SJCRH30 (cell line): ENCODE measurements around the gene MRNIP. TPM values are rescaled to one million over a fixed set of nuclear protein-coding genes. Genes with fewer than 3 reads are reported as not detected.

ENCODE experiments used
- DNase-seq, 2 experiments: peaks; one replicate each; pipeline ENCODE4 v3.0.0-alpha.2; 2015 to 2020
- H3K27ac ChIP-seq: fragments of 250-450 bp; sonication (Bioruptor Pico); 2 replicates; pipeline ENCODE4 v1.5.1; 2020; ENCODE audit warnings: mild to moderate bottlenecking, moderate library complexity
- H3K27me3 ChIP-seq: fragments of 250-450 bp; sonication (Bioruptor Pico); 2 replicates; pipeline ENCODE4 v1.5.1; 2020; ENCODE audit warnings: mild to moderate bottlenecking, moderate library complexity
- H3K36me3 ChIP-seq: fragments of 250-450 bp; sonication (Bioruptor Pico); 2 replicates; pipeline ENCODE4 v1.5.1; 2020; ENCODE audit warnings: mild to moderate bottlenecking, moderate library complexity
- H3K4me1 ChIP-seq: fragments of 250-450 bp; sonication (Bioruptor Pico); 2 replicates; pipeline ENCODE4 v1.5.1; 2020; ENCODE audit warnings: mild to moderate bottlenecking, moderate library complexity
- H3K4me3 ChIP-seq: fragments of 250-450 bp; sonication (Bioruptor Pico); 2 replicates; pipeline ENCODE4 v1.5.1; 2020; ENCODE audit warnings: mild to moderate bottlenecking, moderate library complexity
- H3K9me3 ChIP-seq: fragments of 250-450 bp; sonication (Bioruptor Pico); replicated peaks from 2 replicates; pipeline ENCODE4 v1.5.1; 2020; ENCODE audit warnings: mild to moderate bottlenecking, moderate library complexity
- total RNA-seq: library from RNA; depleted of rRNA; stranded (reverse); fragments of >200 nt; shearing (Covaris generic); gene quantifications from 2 replicates; pipeline ENCODE4 v1.2.3, GENCODE V29; 2014

Gene MRNIP
- total RNA-seq, 1 experiment from 2014 or later = 15.3 TPM

DNA sequence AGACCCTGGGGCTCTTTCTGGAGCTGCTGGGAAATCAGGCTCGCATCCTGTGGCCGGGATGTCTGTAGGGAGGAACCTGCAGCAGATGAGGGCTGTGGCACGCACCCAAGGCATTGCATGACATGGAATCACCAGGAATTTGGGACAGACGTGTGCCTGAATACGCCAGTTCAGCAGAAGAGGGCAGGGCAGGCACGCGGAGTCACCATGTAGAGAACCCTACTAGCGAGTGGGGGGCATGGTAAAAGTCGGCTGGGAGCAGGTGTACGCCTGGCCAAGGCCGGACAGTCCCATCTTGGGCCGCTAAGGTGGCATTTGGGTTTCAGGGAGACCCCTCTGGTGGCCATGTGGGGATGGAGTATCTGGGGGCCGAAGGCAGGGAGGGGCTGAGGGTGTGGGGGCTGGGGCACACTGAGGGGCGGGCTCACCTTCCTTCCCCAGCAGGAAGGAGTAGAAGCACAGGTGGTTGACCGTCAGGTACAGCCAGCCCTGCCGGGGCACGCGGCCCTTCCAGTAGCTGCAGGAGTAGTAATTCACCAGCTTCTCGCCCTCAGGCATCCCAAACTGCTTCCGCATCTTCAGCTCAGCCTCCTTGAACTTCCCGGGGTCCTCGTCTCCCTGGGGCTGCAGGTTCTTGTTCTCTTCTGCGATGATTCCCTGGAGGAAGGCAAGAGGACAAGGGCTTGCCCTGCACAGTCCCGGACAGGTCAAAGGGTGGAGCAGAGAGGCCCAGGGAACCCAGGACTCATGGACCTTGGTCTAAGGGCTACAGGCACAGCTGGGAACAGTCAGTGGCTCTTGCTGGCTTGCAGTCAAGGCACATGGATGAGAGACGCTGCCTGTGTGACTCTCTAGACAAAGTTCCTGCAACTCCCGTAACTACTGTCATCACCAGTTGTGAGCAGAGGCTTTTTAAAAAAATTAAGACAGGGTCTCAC, 35.6 kb upstream of the MRNIP start:
- no peak overlapping the region for H3K4me3 ChIP-seq
- H3K36me3 ChIP-seq = peaks cover 59% of the 10 kb centered on the region

DNA sequence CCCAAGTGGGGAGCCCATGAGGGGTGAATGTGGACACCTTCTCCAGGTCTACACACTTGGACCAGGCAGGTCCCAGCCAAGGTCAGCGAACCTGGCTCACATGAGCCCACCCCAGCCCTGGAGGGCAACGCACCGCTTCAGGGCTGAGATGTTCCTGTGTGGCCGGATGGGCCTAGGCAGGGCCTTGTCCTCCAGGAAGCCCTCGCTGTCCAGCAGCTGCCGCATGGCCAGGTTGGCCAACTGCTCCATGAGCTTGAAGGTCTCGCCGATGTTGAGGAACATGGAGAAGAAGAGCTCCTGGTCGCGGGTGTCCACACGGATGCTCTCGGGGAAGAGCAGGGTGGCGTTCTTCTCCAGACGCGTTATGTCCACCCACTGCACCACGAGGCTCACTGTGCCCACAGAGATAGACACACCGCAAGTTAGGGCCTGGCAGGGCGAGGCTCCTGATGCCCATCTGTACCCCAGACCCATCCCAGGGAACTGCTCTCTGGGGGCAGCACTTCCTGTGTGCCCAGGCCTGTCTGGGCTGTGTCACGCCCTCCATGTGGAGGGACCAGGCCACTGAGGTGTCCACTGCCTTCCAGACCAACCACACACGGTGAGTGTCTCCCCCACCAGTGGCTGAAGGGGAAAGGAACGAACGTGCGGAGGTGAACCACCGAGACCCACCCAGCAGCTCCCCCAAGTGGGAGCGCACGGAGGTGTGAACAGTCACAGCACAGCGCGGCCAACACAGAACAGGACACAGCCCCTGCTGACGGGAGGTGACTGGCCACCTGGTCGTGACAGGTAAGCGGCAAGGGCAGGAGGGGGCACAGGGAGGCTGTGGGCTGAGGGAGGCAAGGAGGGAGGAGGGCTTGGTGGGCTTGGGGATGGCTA, 34.7 kb upstream of the MRNIP start:
- no peak for DNase-seq
- no peak overlapping the region for H3K27ac ChIP-seq

More for the DNA sequence above, 35.6 kb upstream of the MRNIP start:
- Histone ChIP-seq H3K27me3 (no peaks in the 10 kb centered on the region), H3K27ac (no peak overlapping the region), H3K4me1 (no peaks in the 10 kb centered on the region), H3K9me3 (no peaks in the 10 kb centered on the region)
- no peak for DNase-seq

DNA sequence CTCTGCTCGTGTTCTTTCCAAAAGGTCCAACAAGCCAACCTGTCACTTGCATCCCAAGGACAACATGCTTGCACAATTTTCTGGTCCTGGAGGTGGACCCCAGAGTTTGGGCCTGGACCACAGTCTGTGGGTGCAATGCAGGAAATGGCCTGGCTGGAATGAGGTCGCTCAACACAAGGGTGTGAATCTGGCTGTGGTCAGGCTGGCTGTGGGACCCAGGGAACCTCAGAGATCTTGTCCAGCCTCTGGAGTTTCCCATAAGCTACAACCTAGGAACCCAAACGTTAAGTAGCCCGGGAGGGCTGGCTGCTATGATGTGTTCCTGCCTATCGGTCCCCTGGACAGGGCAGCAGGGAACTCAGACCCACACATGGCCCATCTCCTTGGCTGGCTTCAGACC, 33.6 kb upstream of the MRNIP start:
- Histone ChIP-seq H3K9me3 (no peaks in the 10 kb centered on the region), H3K4me3 (no peak overlapping the region), H3K36me3 (peaks cover 53% of the 10 kb centered on the region), H3K27ac (no peak overlapping the region), H3K27me3 (no peaks in the 10 kb centered on the region), H3K4me1 (no peaks in the 10 kb centered on the region)
- DNase-seq = no peak

More for the DNA sequence above, 34.7 kb upstream of the MRNIP start:
- no peaks in the 10 kb centered on the region for H3K9me3 ChIP-seq
- no peaks in the 10 kb centered on the region for H3K4me1 ChIP-seq
- no peak overlapping the region for H3K4me3 ChIP-seq
- peaks cover 59% of the 10 kb centered on the region for H3K36me3 ChIP-seq
- H3K27me3 ChIP-seq = no peaks in the 10 kb centered on the region

DNA sequence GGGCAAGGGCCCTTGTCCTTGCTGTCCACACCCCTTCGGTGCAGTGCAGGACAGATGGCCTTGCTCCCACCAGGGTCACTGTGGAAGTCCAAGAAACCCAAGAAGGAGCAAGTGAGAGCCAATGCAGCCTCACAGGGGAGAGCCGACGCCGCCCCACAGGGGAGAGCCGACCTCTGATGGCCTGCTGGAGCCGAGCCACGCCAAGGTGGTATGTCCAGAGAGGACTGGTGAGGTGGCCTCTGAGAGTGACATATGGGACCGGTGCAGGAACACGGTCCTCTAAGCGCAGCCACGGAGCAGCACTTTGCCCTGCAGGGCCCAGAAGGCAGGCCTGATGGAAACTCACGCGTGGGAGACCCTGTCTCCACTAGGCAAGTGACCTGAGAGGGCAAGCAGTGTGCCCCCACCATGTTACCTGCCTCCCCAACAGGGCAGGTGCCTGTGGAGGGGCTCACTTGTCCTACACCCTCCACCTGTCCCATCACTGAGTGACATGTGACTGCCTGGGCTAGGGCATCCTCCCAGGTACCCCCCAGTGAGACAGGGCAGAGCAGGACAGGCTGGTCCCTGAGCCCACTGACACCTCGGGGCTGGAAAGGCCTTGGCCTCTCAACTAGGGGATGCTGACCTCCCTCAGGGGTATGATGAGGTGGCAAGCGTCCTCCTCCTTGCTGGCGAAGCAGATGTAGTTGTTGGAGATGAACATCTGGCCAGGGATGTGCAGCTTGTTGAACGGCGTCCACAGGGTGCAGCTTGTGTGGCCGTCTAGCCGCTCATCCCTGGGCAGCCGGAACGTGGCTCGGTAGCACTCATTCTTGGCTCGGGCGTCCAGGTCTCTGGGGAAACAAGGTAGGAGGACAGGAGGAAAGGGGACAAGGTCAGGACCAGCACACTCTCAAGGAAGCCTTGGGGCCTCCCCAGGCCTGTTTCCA, 32.4 kb upstream of the MRNIP start:
- Histone ChIP-seq H3K4me3 (no peak overlapping the region), H3K4me1 (no peaks in the 10 kb centered on the region), H3K27ac (no peak overlapping the region), H3K27me3 (no peaks in the 10 kb centered on the region), H3K36me3 (peaks cover 61% of the 10 kb centered on the region), H3K9me3 (no peaks in the 10 kb centered on the region)
- DNase-seq = no peak

DNA sequence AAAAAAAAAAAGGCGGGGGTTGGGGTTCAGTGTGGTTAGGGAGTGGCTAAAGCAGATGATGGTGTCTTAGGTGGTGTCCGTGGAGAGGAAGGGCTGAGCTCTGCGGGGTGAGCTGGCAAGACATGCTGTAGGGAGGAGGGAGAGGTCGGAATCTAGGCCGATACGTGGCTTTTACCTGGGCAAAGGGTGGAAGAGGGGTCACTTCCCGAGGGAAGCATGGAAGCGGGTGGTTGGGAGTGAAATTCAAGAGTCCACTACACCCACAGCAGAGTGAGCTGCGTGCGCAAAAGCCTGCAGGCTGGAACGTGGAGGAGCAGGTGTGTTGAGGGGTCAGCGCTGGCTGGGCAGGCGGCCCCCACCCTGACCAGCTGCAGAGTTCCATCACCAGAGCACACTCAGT, 31.3 kb upstream of the MRNIP start:
- H3K36me3 ChIP-seq = peaks cover 57% of the 10 kb centered on the region

DNA sequence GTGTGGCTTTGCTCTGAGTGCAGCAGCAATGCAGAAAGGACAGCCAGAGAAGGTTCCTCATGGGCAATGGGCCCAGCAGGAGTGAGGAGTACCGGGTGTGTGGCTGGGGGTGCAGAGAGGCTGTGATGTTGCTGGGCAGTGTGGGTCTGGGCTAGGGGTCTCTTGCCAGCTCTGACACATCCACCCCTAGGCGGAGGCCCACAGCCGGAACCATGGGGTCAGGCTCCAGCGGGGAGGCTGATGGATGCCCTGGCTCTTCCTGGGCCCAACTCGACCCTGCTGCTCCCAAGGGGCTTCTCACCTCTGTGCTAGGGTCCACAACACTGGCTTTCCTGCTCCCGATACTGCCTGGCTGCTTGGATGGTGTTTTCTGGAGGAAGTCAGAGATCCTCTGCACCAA, 29.2 kb upstream of the MRNIP start:
- no peak for DNase-seq
- Histone ChIP-seq H3K27ac (no peak overlapping the region), H3K36me3 (peaks cover 66% of the 10 kb centered on the region)

More for the DNA sequence above, 31.3 kb upstream of the MRNIP start:
- no peak overlapping the region for H3K4me3 ChIP-seq
- H3K27me3 ChIP-seq = no peaks in the 10 kb centered on the region
- H3K27ac ChIP-seq = no peak overlapping the region
- no peak for DNase-seq
- H3K4me1 ChIP-seq = no peaks in the 10 kb centered on the region
- H3K9me3 ChIP-seq = no peaks in the 10 kb centered on the region

DNA sequence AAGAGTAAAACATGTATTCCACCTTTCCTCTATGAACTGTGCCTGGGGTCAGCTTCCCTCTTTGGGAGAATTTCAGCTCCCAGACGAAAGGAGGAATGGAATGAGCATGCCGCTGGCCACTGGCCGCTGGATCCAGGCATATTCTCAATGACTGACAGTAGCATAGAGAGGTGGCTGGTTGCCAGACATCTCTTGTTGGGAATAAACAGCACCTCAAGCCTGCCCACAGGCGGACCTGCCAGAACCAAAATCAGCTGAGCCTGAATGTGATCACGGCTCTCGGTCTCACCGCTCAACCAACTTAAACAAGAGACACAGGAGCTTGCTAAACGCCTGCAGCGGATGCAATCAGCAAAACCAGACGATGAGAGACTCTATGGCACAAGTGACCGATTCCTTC, 28.5 kb upstream of the MRNIP start:
- no peak overlapping the region for H3K27ac ChIP-seq
- H3K9me3 ChIP-seq = peaks cover 10% of the 10 kb centered on the region
- no peaks in the 10 kb centered on the region for H3K27me3 ChIP-seq
- peaks cover 63% of the 10 kb centered on the region for H3K36me3 ChIP-seq
- no peaks in the 10 kb centered on the region for H3K4me1 ChIP-seq
- H3K4me3 ChIP-seq = no peak overlapping the region
- DNase-seq = no peak

More for the DNA sequence above, 29.2 kb upstream of the MRNIP start:
- Histone ChIP-seq H3K4me3 (no peak overlapping the region), H3K9me3 (peaks cover 8% of the 10 kb centered on the region), H3K4me1 (no peaks in the 10 kb centered on the region), H3K27me3 (no peaks in the 10 kb centered on the region)

DNA sequence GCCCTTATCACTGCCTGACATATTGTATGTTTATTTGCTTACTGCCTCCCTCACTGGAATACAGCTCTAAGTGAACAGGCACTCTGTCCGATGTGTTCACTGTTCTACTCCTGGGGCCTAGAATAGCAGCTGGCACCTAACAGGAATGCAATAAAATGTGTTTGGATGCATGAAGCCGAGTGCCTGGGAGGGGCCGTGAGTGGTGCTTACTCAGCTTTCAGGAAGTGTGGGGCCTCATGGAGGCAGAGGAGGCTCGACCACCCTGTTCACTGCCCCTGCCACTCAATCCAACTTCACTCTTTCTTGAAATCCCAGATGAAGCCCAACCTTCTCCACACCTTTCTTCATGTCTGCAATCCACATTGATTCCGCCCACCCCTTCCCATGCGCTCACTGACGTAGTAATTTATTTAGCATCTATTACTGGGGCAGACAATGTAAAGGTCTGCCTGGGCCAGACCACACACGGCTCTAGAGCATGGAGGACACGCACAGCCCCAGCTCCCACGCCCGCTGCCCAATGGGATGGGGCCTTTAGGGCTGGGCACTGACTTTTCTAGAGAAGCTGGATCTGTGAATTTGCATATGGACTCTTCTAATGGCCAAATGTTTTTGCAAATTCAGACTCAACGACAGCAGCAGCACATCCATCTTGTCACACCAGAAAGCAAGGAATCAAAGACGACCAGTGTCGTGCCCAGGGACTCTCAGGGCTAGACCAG, 27.7 kb upstream of the MRNIP start:
- Histone ChIP-seq H3K4me1 (no peaks in the 10 kb centered on the region), H3K36me3 (peaks cover 57% of the 10 kb centered on the region), H3K27me3 (no peaks in the 10 kb centered on the region), H3K27ac (no peak overlapping the region), H3K9me3 (peaks cover 10% of the 10 kb centered on the region), H3K4me3 (no peak overlapping the region)
- no peak for DNase-seq

DNA sequence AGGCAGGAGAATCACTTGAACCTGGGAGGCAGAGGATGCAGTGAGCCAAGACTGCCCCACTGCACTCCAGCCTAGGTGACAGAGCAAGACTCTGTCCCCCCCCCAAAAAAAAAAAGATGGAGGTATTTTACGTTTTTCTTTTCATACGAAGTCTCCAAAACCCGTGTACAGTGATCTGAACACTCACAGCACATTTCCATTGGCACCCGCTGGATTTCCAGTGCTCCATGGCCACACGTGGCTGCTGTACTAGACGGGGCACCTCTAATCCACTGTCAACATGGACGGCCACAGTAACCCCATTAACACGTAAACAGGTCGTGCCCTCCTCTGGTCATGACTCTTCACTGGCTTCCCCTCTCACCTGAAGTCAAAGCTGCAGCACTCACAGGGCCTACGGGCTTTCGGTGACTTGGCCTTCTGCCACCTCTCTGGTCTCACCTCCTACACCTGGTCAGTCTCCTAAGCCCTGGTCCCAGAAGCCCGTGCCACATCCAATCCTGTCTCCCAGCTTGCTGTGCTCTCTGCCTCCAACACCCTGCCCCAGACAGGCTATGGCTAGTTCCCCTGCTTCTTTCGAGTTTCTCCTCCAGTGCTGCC, 27.0 kb upstream of the MRNIP start:
- Histone ChIP-seq H3K4me3 (no peak overlapping the region), H3K9me3 (peaks cover 10% of the 10 kb centered on the region), H3K4me1 (no peaks in the 10 kb centered on the region), H3K27me3 (no peaks in the 10 kb centered on the region), H3K36me3 (peaks cover 50% of the 10 kb centered on the region), H3K27ac (no peak overlapping the region)
- DNase-seq = no peak

DNA sequence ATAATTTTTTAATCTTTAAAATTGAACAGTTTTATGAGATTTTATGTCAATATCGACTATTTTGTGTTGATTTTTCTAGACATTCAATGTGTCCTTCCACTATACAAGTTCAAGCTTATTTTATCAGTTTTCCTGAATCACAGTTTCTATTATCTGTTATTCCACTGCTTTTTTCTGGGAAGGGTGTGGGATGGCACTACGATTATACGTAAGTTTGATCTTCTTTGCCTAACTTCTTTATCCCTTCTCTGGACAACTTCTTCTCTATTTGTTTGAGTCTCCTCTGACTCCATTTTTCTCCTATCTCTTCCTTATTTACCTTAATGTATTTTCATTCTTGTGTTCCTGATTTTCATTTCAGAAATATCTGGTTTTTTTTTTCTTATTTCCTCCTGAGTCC, 24.5 kb upstream of the MRNIP start:
- DNase-seq = no peak
- H3K4me1 ChIP-seq = peaks cover 8% of the 10 kb centered on the region
- H3K4me3 ChIP-seq = no peak overlapping the region
- no peaks in the 10 kb centered on the region for H3K27me3 ChIP-seq
- H3K27ac ChIP-seq = no peak overlapping the region
- peaks cover 10% of the 10 kb centered on the region for H3K9me3 ChIP-seq
- peaks cover 36% of the 10 kb centered on the region for H3K36me3 ChIP-seq

DNA sequence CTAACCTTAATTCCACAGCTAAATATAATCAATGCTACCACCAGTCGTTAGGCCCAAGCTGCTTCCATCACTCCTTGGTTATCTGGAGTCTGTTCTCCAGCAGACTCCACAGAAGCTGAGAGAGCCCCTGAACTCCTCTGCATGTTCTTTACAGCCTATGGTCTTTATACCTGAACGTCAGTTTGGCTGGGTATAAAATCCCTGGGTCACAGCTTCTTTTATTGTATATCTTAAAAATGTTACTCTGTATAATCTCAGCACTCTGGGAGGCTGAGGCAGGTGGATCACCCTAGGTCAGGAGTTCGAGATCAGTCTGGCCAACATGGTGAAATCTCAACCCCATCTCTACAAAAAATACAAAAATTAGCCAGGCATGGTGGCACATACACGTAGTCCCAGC, 23.7 kb upstream of the MRNIP start:
- Histone ChIP-seq H3K9me3 (peaks cover 10% of the 10 kb centered on the region), H3K4me3 (no peak overlapping the region), H3K27ac (no peak overlapping the region), H3K36me3 (peaks cover 42% of the 10 kb centered on the region), H3K4me1 (peaks cover 14% of the 10 kb centered on the region), H3K27me3 (no peaks in the 10 kb centered on the region)
- DNase-seq = no peak

DNA sequence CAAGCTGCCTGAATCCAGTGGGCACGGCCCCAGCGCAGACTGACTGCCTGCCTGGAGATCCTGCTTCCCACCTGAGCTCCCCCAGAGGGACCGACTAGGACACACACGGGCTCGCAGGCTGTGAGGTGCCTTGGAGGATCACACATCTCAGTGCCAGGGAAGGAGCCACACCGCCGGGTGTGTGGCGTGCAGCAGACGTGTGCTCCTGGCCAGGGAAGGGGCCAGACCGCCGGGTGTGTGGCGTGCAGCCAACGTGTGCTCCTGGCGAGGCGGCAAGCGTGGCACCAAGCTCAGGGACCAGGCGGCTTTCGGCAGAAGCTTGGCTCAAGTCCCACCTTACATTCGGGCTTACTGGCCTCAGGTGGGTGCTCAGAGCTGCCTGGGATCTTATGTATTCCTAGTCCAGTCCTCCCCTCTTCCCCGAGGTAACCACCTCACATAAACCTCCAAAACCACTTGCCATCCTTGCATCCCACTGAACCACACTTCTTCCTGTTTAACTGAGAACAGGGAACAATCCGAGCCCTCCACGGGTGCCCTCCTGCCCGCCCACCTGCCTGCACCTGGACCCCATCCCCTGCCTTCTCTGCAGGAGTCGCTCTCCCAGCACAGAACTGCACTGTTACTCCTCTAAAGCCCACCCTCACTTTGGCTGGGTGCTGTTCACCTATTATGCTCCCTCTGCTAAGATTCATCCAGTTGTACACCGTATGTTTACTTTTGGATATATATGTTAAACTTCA, 22.4 kb upstream of the MRNIP start:
- H3K9me3 ChIP-seq = peaks cover 10% of the 10 kb centered on the region
- no peak overlapping the region for H3K4me3 ChIP-seq
- peaks cover 32% of the 10 kb centered on the region for H3K36me3 ChIP-seq
- no peaks in the 10 kb centered on the region for H3K27me3 ChIP-seq
- no peak for DNase-seq
- H3K4me1 ChIP-seq = peaks cover 18% of the 10 kb centered on the region
- no peak overlapping the region for H3K27ac ChIP-seq
